H54 (cell line): ENCODE results near the gene SRSF5.
"Not testable (repeated sequence)": the region's sequence is repeated elsewhere in the genome, so short reads cannot be mapped to it uniquely, and the experiment has no call there.

Experiments
- DNase-seq: peaks from one replicate; pipeline ENCODE4 v3.0.0; 2011; ENCODE audit warnings: low spot score, mixed read lengths; ENCODE audit not compliant: insufficient read length
- FAIRE-seq: peaks from 3 replicates; lab custom pipeline; 2011; peaks lifted over from hg19 to GRCh38; lab: Jason Lieb, UNC
- POLR2A ChIP-seq: IDR thresholded peaks from 2 replicates; pipeline ENCODE4 v1.6.1; 2011; ENCODE audit warnings: low read depth, mild to moderate bottlenecking, low read length

Gene SRSF5

GRCh38 chr14:69808919-69809808 is 42.2 kb downstream of the SRSF5 start:
- DNase-seq, result no peak
- no peak for FAIRE-seq

GRCh38 chr14:69811227-69811867 is 44.4 kb downstream of the SRSF5 start:
- FAIRE-seq, result no peak
- DNase-seq, result no peak
- no peak for TF ChIP-seq POLR2A

More at GRCh38 chr14:69808919-69809808, 42.2 kb downstream of the SRSF5 start:
- no peak for TF ChIP-seq POLR2A

- DNase-seq, result no peak
- no peak for TF ChIP-seq POLR2A
- no peak for FAIRE-seq
Measured at GRCh38 chr14:69811868-69812252, 44.9 kb downstream of the SRSF5 start.

GRCh38 chr14:69812711-69813110 is 45.8 kb downstream of the SRSF5 start:
- FAIRE-seq, result no peak
- TF ChIP-seq POLR2A, result no peak
- DNase-seq, result no peak

GRCh38 chr14:69813346-69813745 is 46.4 kb downstream of the SRSF5 start:
- not testable (repeated sequence) for DNase-seq, FAIRE-seq

GRCh38 chr14:69814397-69814796 is 47.5 kb downstream of the SRSF5 start:
- FAIRE-seq (no peak), DNase-seq (no peak)
- TF ChIP-seq POLR2A, result no peak

- FAIRE-seq (no peak), DNase-seq (no peak)
- TF ChIP-seq POLR2A, result no peak
Measured at GRCh38 chr14:69815556-69815955, 48.6 kb downstream of the SRSF5 start.

GRCh38 chr14:69816216-69816615 is 49.3 kb downstream of the SRSF5 start:
- DNase-seq (no peak), FAIRE-seq (no peak)
- TF ChIP-seq POLR2A, result no peak

- no peak for FAIRE-seq
Measured at GRCh38 chr14:69818758-69819191, 51.8 kb downstream of the SRSF5 start.

GRCh38 chr14:69819607-69820006 is 52.7 kb downstream of the SRSF5 start:
- FAIRE-seq (no peak), DNase-seq (no peak)
- TF ChIP-seq POLR2A, result no peak

More at GRCh38 chr14:69818758-69819191, 51.8 kb downstream of the SRSF5 start:
- no peak for TF ChIP-seq POLR2A
- peak; percentile 24 for DNase-seq

- no peak for TF ChIP-seq POLR2A
- no peak for FAIRE-seq
- DNase-seq, result no peak
Measured at GRCh38 chr14:69820991-69821390, 54.0 kb downstream of the SRSF5 start.
